ENCODE data around the gene CEMIP.

DNA sequence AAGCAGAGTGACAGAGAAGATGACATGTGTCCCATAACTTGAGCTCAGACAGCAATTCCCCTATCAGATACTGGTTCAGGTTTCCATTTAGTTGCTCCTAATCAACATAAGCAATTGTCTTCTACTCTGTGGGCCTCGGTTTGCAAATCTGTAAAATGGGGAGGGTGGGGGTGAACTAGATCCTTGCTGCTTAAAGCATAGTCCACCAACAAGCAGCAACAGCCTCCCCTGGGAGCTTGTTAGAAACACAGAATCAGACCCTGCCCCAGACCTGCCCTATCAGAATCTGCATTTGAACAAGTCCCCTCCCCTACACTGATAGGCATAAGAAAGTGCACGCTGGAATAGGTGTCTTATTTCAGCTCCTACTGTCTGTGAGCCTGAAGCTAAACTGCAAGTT is 87.8 kb downstream of the CEMIP start:
- TF ChIP-seq, protein P1, sequence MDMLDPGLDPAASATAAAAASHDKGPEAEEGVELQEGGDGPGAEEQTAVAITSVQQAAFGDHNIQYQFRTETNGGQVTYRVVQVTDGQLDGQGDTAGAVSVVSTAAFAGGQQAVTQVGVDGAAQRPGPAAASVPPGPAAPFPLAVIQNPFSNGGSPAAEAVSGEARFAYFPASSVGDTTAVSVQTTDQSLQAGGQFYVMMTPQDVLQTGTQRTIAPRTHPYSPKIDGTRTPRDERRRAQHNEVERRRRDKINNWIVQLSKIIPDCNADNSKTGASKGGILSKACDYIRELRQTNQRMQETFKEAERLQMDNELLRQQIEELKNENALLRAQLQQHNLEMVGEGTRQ (IDR thresholded peaks at IDR 0.05; ENCODE audit: low read depth, low read length) = no peak
- no peak for TF ChIP-seq POLR2A (IDR thresholded peaks at IDR 0.05; ENCODE audit: low read depth, low read length)
- TF ChIP-seq, protein P2, sequence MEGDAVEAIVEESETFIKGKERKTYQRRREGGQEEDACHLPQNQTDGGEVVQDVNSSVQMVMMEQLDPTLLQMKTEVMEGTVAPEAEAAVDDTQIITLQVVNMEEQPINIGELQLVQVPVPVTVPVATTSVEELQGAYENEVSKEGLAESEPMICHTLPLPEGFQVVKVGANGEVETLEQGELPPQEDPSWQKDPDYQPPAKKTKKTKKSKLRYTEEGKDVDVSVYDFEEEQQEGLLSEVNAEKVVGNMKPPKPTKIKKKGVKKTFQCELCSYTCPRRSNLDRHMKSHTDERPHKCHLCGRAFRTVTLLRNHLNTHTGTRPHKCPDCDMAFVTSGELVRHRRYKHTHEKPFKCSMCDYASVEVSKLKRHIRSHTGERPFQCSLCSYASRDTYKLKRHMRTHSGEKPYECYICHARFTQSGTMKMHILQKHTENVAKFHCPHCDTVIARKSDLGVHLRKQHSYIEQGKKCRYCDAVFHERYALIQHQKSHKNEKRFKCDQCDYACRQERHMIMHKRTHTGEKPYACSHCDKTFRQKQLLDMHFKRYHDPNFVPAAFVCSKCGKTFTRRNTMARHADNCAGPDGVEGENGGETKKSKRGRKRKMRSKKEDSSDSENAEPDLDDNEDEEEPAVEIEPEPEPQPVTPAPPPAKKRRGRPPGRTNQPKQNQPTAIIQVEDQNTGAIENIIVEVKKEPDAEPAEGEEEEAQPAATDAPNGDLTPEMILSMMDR (conservative IDR thresholded peaks at IDR 0.05; ENCODE audit: low read depth, low read length) = no peak
- no peak for TF ChIP-seq RFX5 (IDR thresholded peaks at IDR 0.05; ENCODE audit: low read depth, low read length)
- no peak for TF ChIP-seq RAD21 (IDR thresholded peaks at IDR 0.05; ENCODE audit: low read length)

All from IMR-90 (cell line).